ELR (cell line): Measurements from ENCODE around the gene FRMD6.

Experiments used
- DNase-seq: peaks from one replicate; pipeline ENCODE4 v3.0.0-alpha.2; 2015; ENCODE audit warnings: low read depth

The FRMD6 gene

DNA sequence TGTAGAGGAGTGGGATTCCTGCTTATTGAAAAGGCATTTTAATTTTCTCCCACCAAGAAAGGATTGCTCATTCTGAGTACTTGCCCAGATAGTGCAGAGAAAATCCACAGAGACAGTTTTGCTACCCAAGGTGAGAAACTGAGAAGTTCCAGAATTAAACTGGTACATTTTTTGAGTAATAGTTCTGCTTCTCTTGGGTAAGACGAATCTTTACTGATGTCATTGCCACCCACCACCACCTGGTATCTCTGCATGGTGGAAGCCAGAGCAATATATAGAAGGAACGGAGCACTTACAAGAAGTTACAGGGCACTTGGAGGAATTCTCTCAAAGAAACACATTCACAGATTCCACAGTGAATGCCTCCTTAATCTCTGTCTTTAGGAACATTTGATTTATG is 20.7 kb upstream of the FRMD6 start:
- no peak for DNase-seq

- DNase-seq: peak; percentile 55
These were observed 18.4 kb upstream of the FRMD6 start for GRCh38 chr14:51633298-51633697.

DNA sequence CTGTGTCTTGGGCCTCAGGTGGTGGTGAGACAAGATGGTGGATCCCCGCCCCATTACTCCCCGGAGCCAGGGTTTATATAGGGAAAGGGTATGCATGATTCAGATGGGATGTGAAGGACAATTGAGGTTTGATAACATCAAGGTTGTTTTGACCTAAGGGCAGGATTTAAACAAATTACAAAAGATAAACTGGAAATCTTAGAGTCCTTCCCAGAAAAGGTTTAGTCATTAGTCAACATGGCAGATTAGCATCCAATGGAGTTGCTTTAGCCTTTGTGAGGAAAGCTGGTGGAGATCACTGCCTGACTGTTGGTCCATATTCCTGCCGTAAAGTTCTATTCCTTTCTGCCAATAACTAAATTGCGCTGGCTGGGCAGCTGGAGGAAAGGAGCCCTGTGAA is 15.6 kb upstream of the FRMD6 start:
- no peak for DNase-seq

DNA sequence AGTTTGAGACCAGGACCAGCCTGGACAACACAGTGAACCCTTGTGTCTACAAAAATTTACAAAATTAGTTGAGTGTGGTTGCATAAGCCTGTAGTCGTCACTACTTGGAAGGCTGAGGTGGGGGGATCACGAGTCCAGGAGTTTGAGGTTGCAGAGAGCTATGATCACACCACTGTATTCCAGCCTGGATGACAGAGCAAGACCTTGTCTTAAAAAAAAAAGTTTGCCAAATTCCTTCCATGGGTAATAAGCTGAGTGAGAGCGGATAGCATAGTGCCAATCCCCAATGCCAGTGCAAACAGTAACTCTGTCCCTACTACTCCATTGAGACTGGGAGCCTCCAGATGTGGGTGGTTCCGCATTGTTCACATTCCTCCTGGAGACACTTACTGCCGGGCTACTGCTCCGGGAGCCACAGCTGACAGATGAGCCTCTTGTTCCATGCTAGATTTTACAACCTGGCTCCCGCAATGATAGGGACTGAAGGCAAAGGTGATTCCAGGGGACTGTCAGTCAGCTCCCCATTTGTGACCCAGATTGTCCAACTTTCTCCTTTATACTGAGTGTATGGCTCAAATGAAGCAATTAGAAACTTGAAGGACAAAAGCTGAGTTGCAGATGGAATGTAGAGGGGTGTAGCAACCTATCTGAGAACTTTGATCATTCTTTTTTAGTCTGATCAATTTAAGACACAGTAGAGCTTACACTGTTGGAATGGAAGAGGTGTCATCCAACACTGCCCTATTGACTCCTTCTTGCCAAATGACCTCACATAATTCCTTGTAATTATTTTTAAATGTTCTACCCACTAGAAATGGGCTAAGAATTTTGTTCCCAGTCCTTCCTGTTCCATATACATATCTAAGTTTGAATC is 13.4 kb upstream of the FRMD6 start:
- peak; percentile 59 for DNase-seq

DNA sequence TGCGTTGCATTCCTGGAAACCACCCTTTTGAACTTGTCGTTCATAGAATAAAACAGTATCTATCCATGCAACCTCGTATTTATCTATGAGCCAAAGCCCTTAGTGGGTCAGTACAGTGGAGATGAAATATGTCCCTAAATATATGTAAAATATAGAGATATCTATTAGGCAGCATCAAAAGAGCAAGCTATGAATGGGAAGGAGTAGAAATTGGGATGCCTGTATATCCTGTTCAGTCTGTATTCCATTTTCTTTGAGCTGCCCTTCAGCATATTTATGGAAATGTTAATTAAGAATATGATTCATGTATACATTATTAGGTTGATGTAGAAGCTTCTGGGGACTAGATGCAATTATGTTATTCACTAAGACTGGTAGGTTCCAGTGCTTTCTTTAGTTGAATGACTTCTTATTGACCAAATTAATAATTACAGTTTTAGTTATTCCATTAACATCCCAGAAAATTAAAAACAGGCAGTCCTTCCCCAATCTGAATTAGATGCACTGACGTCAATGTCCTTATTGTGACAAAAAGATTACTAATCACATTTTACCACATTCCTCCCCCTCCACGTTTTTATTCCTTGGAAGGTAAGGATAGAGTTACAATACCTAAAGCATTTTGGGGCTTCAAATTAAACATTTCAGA is 11.9 kb upstream of the FRMD6 start:
- no peak for DNase-seq

DNA sequence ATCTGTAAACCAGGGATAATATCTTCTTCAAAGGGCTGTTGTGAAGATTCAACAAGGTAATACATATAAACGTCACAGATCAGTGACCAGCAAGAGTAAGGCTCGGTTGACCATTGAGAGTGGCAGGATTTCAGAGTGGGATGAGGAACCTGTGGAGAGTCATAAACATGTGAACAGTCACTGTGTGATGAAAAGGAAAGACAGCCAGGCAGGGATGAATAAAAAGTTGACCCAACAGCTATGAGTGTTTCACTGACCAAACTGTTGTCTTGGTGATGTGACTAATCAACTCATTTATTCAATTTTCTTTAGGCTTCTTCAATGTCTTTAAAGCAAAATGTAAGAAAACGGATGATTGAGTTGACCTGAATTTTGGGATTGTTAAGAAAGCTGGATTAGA is 8.6 kb upstream of the FRMD6 start:
- DNase-seq: peak; percentile 94

GRCh38 chr14:51644217-51644933 is 7.3 kb upstream of the FRMD6 start:
- DNase-seq: peak; percentile 56

DNA sequence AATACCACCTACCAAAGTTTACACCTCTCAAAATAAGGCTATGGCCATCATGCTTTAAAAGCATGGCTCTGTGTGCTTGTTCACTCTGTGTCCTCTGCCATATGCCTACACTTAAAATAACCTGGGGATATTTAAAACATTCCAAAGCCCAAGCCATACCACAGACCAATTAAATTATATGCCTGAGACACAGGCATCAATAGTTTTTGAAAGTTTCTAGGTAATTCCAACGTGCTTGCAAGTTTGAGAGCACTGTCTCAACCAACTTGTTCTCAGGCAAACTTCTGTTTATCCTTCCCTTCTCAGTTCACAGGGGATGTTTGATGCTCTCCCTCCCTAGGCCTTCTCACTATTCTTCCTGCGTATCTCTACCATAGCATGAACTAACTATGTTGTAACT is 3.4 kb upstream of the FRMD6 start:
- DNase-seq: no peak

DNA sequence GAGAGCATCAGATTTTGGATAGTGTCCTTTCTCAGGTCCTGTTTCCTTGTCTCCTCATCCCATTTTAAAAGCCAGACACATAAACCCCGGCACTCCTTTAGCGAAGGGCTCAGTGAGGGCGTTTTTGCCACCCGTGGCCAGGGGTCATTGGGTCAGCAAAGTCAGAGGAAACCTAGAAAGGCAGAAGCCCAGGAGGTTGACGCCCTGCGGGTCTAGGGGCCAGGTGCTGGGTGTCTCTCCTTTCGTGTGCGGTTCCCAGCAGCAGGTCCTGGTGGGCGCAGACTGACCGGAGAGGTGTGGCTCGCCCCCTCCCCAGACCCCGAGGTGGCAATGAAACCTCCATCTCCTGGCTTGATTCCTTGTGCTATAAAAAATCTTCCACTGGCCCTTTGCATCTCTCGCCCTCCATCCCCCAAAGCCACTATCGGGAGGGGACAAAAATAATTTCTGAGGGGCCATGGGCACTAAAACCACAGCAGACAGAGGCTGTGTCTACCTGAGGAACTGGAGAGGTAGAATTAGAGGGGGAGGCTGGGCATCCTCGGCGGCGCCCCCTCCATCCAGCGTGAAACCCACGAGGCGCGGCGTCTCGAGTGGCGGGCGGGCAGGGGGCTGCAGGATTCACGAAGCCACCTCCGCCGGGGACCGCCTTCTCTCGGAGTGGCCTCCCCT is 858 bp upstream of the FRMD6 start:
- peak; percentile 72 for DNase-seq

- DNase-seq: peak; percentile 46
These were observed 713 bp downstream of the FRMD6 start for GRCh38 chr14:51652168-51653078.

- DNase-seq: peak; percentile 83
These were observed 1.5 kb downstream of the FRMD6 start for GRCh38 chr14:51653079-51653774.

DNA sequence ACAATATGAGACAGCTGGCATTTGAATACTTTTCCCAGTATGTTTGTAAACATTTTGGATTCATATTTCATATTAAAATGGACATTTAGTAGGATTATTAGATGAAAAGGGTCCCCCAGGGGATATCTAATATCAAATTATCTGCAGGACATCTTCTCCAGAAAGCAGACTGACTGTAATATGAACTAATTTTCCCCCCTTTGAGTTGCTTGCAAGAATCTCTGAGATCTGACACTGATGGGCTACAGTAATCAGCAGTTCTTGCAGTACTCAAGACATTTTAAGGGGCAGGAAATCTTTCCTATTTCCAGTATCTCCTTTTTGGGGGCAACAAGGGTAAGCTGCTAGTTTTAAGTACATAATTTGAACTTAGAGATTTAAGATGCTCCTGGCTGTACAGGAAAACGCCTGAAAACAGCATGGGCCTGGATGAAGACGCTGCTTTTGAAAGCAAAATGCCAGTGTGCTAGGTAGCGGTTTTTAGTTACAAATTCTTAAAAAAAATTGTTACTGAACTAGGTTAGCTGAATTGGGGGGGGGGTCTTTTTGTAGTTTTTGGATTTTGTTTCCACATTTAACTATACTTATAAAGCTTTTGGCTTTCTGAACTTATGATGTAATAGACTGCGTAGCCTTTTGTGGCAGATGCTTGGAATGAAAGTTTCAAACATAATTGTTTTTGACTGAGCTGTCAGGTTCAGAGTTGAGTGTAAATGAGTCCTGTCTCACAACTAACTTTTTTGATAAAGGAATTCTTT is 2.2 kb downstream of the FRMD6 start:
- DNase-seq: peak; percentile 37

DNA sequence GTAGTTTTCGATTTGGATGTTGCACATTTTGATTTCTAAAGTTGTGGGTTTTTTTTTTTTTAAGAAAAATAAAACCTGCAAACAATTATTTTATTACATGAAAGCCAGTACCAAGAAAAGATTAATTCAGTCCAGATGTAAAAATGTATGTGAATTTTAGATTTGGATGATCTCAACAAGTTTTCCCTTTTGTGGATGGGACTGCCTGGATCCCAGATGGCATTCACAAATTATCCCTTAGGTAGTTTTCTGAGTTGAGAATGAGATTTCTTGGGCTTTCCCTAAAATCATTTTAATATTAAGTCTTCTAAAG is 2.8 kb downstream of the FRMD6 start:
- no peak for DNase-seq

DNA sequence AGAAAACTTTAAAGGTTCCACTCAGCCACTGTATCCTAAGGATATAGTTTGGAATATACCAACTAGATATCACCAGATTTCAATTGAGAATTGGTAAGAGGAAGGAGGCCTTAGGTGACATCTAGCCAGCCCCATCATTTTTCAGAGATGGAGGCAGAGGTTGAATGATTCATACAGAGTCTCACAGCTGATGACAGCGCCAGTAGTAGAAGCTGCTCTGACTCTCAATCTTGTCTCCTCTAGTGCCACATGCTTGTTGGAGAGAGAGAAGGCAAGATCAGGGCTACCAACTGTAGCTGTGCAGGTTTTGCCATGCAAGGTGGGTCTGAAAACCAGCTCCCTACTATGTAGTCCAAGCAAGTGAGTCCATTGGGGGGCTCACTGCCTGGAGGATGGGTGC is 6.1 kb downstream of the FRMD6 start:
- DNase-seq: peak; percentile 73

DNA sequence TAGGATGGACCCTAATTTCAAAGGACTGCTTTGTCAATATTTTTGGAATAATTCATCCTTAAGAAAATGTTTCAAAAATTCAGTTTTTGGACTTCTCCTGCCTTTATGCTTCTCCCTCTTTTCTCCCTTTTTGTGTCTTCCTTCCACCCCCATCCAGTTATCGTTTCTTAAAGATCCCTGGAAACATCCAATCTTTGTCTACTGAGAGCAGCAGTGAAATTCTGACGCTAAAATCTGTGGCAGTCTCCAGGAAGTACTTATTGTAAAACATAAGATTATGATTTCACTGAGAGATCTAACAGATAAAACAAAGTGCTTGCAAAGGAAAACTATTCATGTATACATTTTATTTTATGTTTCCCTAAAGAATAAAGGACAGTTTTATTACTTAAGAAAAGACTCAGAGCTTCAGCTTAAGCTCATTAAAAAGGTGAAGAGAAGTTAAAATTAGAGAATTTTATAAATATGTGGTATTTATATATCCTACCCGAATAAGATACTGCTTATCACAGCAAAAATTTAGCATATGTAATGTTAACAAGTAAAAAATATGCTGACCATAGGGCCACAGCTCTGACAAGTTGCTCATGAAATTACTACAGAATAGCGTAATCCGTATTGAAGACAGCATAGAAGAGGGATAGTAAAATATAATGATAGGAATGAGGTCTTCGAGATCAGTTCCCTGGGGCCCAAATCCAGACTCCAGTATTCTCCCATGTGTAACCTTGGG is 6.9 kb downstream of the FRMD6 start:
- DNase-seq: no peak

GRCh38 chr14:51660741-51661140 is 9.0 kb downstream of the FRMD6 start:
- DNase-seq: no peak

DNA sequence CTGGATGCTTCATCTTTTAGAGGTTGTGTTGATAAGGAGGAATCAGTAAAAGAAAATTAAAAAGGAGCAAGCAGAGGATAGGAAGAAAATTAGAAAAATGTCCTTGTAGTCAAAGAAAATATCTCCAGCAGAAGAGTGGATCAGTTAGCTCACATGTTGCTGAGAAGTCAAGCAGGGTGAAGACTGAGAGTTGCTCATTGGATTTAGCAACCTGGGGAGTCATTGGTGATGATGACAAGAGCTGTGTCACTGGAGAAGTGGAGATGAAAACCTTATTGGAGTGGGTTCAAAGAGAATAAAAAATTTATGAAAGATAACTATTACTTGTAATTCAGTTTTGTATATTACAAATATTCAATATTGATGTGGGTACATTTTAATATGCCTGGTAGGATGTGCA is 9.8 kb downstream of the FRMD6 start:
- DNase-seq: peak; percentile 46

GRCh38 chr14:51663783-51664326 is 12.1 kb downstream of the FRMD6 start:
- peak; percentile 41 for DNase-seq

DNA sequence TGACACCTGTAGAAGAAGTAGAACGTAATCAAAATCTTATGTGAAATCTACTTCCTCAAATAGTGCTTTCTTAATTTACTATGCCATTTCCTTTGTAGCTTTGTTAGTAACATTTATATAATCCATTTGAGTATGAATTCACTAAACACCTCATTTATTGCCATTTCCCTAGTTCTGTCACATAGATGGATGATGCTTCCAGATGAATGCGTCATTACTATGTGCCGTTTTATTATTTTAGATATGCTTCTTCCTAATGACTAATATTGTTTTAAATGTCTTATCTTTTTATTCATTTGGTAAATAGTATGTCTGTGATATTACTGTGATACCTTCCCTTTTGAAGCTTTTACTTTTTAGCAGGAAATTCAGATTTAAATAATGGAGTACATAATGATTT is 14.4 kb downstream of the FRMD6 start:
- DNase-seq: no peak
